Nephron progenitor cell (in vitro differentiated cells): ENCODE data around the gene NREP.

ENCODE experiments used
- DNase-seq: peaks from one replicate; pipeline ENCODE4 v3.0.0; 2021
- H3K27ac Mint-ChIP-seq: 2 replicates; pipeline ENCODE4 v1.8.0; 2021; ENCODE audit warnings: mild to moderate bottlenecking, moderate library complexity, mixed read lengths
- H3K27me3 Mint-ChIP-seq: 2 replicates; pipeline ENCODE4 v1.8.0; 2021; ENCODE audit warnings: mild to moderate bottlenecking, low read depth, mixed read lengths; ENCODE audit not compliant: poor library complexity
- H3K36me3 Mint-ChIP-seq: 2 replicates; pipeline ENCODE4 v1.8.0; 2021; ENCODE audit warnings: low read depth, mixed read lengths
- H3K4me1 Mint-ChIP-seq: 2 replicates; pipeline ENCODE4 v1.8.0; 2021; ENCODE audit warnings: mixed read lengths
- H3K4me3 Mint-ChIP-seq: 2 replicates; pipeline ENCODE4 v1.8.0; 2021; ENCODE audit warnings: mild to moderate bottlenecking, moderate library complexity, mixed read lengths
- H3K9me3 Mint-ChIP-seq: 2 replicates; pipeline ENCODE4 v1.8.0; 2021; ENCODE audit warnings: mild to moderate bottlenecking, moderate library complexity, mixed read lengths
- TF ChIP-seq, protein P1 (sequence below): fragments of 200-600 bp; sonication (generic); IDR thresholded peaks from 2 replicates; pipeline ENCODE4 v1.5.0; 2021; ENCODE audit warnings: antibody characterized with exemption

NREP gene

DNA sequence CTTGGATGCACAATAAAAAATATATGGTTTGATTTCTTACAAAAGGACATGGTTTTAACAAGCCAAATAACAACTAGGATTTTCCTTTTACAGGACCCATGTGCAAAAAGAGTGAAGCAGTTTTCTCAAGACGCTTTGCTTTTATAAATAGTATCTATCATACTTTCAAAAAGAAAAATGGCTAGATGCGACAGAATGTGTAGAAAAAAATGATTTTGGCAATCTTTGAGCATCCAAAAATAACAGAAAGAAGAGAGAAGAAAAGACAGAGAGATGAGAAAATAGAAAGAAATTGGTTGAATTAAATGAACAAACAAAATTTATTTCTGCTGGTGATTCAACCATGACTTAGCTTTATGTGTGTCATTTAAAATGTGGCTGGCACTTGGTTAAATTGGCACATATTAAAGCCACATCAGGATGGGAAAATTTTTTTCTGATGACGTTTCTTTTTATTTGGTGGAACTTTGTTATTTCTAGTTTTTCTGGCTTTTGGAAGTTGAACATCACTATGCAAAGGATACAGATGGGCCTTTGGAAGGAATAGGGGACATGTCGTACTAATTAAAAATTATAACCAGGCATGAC, 35.6 kb upstream of the NREP start:
- H3K4me1 Mint-ChIP-seq: no peaks in the 10 kb centered on the region
- no peak overlapping the region for H3K27ac Mint-ChIP-seq
- H3K4me3 Mint-ChIP-seq: no peak overlapping the region
- no peaks in the 10 kb centered on the region for H3K27me3 Mint-ChIP-seq
- peaks cover 5% of the 10 kb centered on the region for H3K9me3 Mint-ChIP-seq
- H3K36me3 Mint-ChIP-seq: no peaks in the 10 kb centered on the region
- TF ChIP-seq, protein P1, sequence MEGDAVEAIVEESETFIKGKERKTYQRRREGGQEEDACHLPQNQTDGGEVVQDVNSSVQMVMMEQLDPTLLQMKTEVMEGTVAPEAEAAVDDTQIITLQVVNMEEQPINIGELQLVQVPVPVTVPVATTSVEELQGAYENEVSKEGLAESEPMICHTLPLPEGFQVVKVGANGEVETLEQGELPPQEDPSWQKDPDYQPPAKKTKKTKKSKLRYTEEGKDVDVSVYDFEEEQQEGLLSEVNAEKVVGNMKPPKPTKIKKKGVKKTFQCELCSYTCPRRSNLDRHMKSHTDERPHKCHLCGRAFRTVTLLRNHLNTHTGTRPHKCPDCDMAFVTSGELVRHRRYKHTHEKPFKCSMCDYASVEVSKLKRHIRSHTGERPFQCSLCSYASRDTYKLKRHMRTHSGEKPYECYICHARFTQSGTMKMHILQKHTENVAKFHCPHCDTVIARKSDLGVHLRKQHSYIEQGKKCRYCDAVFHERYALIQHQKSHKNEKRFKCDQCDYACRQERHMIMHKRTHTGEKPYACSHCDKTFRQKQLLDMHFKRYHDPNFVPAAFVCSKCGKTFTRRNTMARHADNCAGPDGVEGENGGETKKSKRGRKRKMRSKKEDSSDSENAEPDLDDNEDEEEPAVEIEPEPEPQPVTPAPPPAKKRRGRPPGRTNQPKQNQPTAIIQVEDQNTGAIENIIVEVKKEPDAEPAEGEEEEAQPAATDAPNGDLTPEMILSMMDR: no peak
- DNase-seq: no peak

DNA sequence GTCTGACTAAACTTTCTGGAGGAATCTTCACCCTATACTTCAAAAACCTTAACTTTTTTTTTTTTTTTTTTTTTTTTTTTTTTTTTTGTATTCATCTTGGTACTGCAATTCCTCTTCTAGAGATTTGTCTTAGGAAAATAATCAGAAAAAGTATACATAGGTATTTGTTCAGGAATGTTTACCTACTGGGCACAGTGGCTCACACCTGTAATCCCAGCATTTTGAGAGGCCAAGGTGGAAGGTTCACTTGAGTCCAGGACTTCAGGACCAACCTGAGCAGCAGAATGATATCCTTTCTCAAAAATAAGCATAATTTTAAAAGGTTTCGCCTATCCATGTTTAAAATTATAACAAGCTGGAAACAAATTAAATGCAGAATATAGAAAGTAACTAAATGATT, 33.3 kb upstream of the NREP start:
- H3K36me3 Mint-ChIP-seq: no peaks in the 10 kb centered on the region
- H3K4me3 Mint-ChIP-seq: no peak overlapping the region
- no peaks in the 10 kb centered on the region for H3K27me3 Mint-ChIP-seq
- DNase-seq: no peak
- TF ChIP-seq, protein P1: no peak
- H3K27ac Mint-ChIP-seq: no peak overlapping the region
- H3K9me3 Mint-ChIP-seq: peaks cover 5% of the 10 kb centered on the region
- no peaks in the 10 kb centered on the region for H3K4me1 Mint-ChIP-seq

DNA sequence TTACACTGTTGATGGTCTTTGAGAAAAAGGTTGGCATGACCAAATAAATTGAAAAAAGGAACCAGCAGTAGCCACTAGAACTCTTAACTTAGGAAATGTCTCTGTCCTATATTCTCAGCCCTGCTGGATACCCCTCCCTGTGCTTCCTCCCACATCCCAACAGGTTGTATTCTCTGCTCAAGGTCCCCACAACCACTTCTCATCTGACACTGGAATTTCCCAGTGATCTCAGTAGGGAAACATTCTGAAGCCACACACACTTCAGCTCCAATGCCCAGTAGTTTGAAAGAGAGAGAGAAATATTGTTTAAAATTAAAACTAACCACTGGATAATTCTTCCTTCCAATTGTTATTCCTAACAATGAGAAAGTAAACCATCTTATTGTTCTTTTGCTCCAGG, 30.0 kb upstream of the NREP start:
- Mint-ChIP-seq H3K9me3 (no peaks in the 10 kb centered on the region), H3K4me3 (no peak overlapping the region), H3K36me3 (no peaks in the 10 kb centered on the region), H3K27me3 (no peaks in the 10 kb centered on the region), H3K27ac (no peak overlapping the region), H3K4me1 (no peaks in the 10 kb centered on the region)
- no peak for DNase-seq
- TF ChIP-seq, protein P1: no peak

GRCh38 chr5:111784491-111785181, 27.6 kb upstream of the NREP start:
- TF ChIP-seq, protein P1: no peak
- no peaks in the 10 kb centered on the region for H3K27me3 Mint-ChIP-seq
- H3K4me1 Mint-ChIP-seq: no peaks in the 10 kb centered on the region
- H3K9me3 Mint-ChIP-seq: no peaks in the 10 kb centered on the region
- no peak overlapping the region for H3K4me3 Mint-ChIP-seq
- H3K36me3 Mint-ChIP-seq: no peaks in the 10 kb centered on the region
- DNase-seq: no peak
- no peak overlapping the region for H3K27ac Mint-ChIP-seq

- H3K9me3 Mint-ChIP-seq: no peaks in the 10 kb centered on the region
- TF ChIP-seq, protein P1: no peak
- H3K27ac Mint-ChIP-seq: no peak overlapping the region
- peaks cover 4% of the 10 kb centered on the region for H3K27me3 Mint-ChIP-seq
- no peaks in the 10 kb centered on the region for H3K36me3 Mint-ChIP-seq
- no peaks in the 10 kb centered on the region for H3K4me1 Mint-ChIP-seq
- no peak for DNase-seq
- H3K4me3 Mint-ChIP-seq: no peak overlapping the region
These were observed 26.5 kb upstream of the NREP start for GRCh38 chr5:111783537-111783936.

DNA sequence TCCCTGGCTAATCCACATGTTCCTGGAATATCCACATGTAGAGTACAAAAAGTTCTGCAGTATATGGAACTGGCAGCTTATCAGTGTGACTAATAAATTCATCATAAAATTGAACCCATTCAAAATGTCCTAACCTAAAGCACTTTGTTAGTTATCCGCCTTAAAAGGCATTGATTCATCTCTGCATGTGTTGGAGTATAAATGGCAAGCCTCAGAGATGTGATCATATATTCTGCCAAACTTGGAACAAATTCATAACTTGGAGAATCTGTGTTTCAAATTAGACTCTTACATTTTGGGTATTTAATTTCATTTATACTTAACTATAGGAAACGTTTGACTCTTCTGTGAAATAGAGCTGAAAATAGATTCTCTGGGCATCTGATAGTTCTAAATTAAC, 25.2 kb upstream of the NREP start:
- H3K27ac Mint-ChIP-seq: no peak overlapping the region
- H3K4me3 Mint-ChIP-seq: no peak overlapping the region
- DNase-seq: no peak
- H3K9me3 Mint-ChIP-seq: no peaks in the 10 kb centered on the region
- H3K4me1 Mint-ChIP-seq: no peaks in the 10 kb centered on the region
- no peaks in the 10 kb centered on the region for H3K36me3 Mint-ChIP-seq
- H3K27me3 Mint-ChIP-seq: peaks cover 4% of the 10 kb centered on the region
- TF ChIP-seq, protein P1: no peak
